ENCODE measurements around the gene OXCT2.

Gene OXCT2

DNA sequence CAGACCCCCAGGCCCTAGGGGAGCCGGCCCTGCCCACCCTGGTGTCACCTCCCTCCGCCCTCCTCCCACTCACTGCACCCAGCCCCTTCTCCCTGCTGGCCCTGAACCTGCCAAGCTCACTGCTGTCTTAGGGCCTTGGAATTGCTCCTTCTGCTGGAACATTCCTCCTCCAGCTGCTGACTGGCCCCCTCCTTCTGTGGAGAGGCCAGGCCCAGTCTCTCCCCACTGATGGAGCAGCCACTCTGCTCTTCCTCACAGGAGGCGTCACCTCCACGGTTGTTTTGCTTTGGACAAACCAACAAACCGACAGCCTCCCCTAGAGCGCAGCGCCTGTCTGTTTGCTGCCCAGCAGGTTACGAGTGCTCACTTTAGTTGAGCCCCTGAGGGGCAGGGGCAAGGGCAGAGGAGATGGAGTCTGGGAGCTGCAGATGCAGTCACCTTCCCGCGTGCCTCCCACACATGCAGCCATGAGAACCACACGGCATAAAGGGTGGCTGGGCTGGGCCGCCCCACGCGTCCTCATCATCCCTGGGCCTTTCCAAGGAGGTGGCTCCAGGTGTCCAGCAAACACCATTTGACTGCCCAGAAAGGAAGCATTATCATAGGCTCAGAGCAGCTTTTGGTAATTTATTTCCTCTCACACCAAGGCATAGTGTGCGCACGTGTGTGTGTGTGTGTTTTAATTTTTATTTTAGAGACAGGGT, 9.4 kb downstream of the OXCT2 start:
- DNase-seq, result no peak

- DNase-seq, result no peak
These were observed 10.1 kb downstream of the OXCT2 start for GRCh38 chr1:39761016-39761415.

DNA sequence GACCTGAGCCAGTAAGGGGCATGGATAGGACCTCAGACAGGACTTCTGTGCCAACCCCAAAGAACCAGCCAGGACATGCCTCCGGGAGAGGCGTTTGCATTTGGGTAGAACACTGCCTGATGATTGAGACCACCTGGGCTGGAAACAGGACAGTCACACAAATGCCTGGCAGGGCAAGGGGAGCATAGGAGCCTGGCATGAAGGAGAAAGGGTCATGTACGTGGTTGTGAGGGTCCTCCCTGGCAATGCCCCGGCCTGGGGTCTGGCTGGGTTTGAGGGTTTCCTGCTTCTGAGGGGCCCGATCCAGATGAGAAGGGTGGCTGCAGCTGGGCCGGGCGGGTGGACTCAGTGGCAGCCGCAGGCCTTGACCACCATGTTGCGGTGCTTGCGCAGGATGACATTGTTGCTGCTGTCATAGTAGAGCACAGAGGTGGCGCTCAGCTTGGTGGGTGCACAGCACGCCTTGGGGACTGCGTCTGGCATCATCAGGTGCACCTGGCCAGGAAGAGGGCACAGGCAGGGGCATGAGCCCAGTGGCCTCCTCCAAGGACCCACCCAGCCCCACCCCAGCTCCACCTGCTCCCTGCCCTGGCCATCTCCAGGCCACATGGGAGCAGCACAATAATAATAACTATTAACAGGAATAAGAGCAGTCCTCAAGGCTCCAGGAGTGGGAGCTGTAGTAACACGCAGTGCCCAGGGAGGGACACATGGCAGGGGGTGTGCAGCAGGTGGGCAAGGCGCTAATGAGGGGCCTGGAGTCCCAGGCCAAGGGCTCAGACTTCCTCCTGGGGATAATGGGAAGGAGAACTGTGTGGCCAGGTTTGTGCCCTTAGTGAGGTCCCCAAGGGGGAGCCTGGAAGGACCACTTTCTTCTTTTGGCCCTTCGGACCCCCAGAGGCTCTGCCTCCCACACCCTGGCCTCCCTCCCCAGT, 10.8 kb downstream of the OXCT2 start:
- DNase-seq, result no peak

DNA sequence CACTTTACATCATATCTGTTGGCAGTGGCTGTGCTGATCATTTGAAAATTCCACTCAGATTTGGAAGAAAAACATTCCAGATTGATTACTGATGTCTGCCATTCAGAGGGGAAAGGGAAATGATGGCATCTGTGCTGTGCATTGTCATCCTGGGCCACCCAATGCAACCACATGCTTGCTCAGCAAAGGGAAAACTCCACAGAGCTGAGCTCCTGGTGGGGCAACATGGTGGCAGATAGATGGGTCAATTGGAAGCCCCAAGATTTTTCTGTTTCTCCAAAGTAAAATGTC, 11.8 kb downstream of the OXCT2 start:
- no peak for DNase-seq

GRCh38 chr1:39758556-39759435, 12.4 kb downstream of the OXCT2 start:
- DNase-seq, result no peak

- DNase-seq, result no peak
These were observed 13.6 kb downstream of the OXCT2 start for GRCh38 chr1:39757501-39757900.

GRCh38 chr1:39755965-39756659, 15.0 kb downstream of the OXCT2 start:
- DNase-seq, result no peak

DNA sequence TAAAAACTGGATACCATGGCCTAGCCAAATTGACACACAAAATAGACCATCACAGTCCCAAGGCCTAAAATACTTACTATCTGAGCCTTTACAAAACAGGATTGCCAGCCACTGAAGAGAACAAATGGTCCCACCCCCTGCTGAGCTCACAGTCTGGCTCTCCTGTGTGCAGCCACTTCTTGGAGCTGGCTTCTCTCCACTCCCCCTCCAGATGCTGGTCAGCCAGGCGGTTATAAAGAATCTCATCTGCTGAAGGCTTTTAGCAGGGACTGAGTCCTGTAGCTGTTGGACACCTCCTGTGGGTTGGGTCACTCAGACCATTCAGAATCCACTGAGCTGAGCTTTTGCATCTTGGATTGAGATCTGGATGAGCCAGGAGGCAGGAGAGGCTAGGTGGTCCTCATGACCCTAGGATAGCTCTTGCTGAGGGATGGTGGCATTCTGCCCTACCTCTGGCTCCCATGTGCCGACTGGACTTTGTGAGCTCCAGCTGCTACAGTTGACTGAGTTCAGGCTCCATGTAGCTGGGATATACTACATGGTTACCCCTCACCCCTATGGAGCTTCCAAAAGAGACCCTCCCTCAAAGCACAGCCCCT, 16.1 kb downstream of the OXCT2 start:
- no peak for DNase-seq

DNA sequence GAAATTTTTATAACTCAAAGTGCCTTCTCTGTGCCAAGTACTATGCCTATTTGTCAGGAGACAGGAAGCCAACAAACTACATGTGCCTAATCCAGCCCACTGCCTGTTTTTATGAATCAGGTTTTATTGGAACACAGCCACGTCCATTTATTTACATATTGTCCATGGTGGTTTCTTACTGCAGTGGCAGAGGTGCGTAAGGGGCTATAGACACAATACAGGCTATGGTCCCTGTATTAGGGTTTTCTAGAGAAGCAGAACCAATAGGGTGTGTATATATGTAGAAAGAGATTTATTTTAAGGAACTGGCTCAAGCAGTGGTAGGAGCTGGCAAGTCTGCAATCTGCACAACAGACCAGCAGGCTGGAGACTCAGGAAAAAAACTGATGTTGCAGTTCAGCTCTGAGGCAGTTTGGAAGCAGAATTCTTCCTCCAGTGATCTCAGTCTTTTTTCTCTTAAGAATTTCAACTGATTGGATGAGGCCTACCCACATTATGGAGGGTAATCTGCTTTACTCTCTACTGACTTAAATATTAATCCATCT, 17.1 kb downstream of the OXCT2 start:
- no peak for DNase-seq

- DNase-seq, result no peak
These were observed 17.8 kb downstream of the OXCT2 start for GRCh38 chr1:39753132-39754025.

DNA sequence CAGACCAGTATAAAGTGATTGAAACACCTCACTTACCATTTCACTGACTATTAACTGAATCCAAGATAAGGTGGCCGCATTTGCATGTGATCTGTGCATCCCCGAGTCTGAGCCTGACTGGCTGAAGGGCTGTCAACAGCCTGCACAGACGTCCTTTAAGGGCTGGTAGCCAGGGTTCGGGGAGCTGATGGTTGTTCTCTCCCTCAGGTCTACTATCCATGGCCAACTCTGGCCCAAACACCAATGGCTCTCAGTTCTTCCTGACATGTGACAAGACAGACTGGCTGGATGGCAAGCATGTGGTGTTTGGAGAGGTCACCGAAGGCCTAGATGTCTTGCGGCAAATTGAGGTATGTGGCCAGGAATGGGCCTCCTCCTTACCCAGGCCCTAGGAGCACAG, 18.4 kb downstream of the OXCT2 start:
- DNase-seq, result no peak

DNA sequence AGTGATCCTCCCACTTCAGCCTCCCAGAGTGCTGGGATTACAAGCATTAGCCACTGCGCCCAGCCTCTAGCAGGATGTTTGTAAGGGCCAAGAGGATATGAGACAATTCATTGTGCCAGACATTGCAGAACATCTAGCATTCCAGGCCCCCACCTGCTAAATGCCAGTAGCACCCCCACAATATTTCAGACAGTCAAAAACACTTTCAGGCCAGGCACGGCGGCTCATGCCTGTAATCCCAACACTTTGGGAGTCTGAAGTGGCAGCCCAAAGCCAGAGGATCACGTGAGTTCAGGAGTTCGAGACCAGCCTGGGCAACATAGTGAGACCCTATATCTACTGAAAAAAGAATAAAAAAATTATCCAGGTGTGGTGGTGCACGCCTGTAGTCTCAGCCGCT, 19.6 kb downstream of the OXCT2 start:
- DNase-seq, result no peak

DNA sequence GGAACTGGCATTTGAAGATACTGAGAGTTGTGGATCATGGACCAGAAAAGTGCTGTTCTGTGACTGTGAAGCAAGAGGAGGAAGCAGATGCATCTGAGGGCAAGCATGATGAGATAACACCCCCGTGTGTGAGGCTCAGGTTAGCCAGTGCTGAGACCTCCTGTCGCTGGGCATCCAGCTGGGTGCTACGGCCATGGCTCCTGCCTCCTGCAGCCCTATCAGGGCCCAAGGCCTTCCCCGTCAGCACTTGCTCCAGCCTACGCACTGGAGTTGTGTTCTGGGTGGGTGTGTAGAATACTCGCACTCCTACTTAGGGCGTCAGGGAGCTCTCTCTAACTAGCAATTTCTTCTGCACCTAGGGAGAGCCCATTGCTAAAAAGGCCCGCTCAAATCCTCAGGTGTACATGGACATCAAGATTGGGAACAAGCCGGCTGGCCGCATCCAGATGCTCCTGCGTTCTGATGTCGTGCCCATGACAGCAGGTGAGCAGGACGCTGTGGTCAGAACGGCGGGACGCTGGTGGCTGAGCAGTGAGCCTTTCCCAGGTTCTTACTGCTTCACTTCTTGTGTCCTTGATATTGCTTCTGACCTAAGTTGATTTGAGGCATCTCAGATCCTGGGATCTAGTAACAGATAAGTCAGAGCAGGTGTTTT, 26.0 kb downstream of the OXCT2 start:
- DNase-seq, result no peak

DNA sequence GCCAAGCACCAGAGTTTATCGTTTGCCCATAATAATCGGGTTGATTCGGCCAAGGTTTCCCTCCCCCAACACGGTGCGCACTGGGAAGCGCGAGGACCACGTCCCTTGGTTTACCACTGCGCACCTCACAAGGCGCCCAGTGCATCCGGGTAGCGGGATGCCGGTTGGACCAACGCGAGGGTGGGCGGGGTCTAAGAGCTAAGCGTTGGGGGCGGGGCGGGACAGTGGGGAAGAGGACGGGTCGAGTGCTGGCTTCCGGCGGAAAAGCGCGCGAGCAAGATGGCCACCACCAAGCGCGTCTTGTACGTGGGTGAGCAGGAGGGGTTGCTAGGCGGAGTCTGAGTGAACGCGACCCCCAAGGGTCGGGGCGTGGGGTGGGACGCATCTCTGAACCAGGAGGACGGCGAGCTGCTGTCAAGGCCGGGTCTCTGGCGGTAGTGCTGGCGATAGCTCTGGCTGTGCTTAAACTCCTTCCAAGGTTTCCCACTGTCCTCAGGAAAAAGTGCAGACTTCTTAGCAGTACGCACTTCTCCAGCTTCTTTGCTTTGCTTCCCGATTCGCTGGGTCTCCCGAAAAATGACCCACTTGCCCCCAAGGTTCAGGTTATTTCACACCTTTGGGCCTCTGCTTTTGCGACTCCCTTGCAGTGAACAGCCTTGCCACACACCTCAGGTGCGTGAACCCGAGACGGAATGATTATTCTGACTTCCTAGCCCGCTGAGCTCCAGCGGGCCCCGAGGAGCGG, 32.4 kb downstream of the OXCT2 start, which contains the start of gene PPIE:
Gene PPIE (plus strand): TSS at position 261 of the 745 bp plus-strand sequence. CDS start 19 bp downstream, at position 280.
- peak; percentile 65 for DNase-seq

- no peak for DNase-seq
These were observed 33.5 kb downstream of the OXCT2 start for GRCh38 chr1:39737546-39738169.

- no peak for DNase-seq
These were observed 35.4 kb downstream of the OXCT2 start for GRCh38 chr1:39735731-39736130.

GRCh38 chr1:39733161-39733560, 38.0 kb downstream of the OXCT2 start:
- no peak for DNase-seq

DNA sequence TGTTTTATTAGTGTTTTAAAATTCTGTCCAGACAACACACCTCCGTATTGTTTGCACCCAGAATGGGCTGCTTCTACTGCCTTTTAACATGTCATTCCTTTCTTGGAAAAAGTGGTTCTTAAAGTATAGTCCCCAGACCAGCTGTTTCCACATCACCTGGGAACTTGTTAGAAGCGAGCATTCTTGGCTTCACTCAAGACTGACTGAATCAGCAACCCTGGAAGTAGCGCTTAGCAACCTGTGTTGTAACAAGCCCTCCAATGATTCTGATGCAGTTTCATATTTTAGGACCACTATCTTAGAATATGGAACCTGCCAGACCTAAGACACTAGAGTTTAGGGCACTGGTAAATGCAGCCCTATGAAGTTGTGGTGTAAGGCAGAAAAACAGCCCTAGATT, 38.4 kb downstream of the OXCT2 start:
- no peak for DNase-seq

DNA sequence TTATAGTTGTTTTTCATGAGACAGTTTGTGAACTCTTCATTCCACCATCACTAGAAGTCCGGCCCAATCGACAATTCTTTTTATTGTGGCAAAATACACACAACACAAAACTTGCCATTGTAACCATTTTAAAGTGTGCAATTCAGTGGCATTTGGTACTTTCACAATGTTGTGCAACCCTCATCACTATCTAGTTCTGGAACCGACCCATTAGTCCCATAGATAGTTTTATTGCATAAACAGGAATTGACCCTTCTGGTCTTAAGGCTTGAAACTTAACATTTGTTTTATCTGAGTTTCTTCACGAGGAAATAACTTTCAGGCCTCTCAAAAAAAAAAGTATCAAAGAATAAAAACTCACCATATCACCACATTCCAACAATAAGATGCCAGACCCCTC, 41.3 kb downstream of the OXCT2 start:
- no peak for DNase-seq

Measured in NK-92 treated with Interleukin-12 subunit alpha and Interleukin-12 subunit beta, amount 100 ng/mL, for 24 hours (cell line).